GM23338 (cell line): ENCODE measurements around the gene EMILIN2. TPM values are rescaled to one million over a fixed set of nuclear protein-coding genes. Genes with fewer than 3 reads are reported as not detected.

Experiments used
- ATAC-seq: fragments of 200-7000 bp; cut with Tn5 transposase; 3 replicates; pipeline ENCODE4 v1.9.1; 2020
- DNase-seq: peaks from one replicate; pipeline ENCODE4 v3.0.0-alpha.2; 2015; ENCODE audit warnings: low spot score
- H2AFZ ChIP-seq: fragments of 200-600 bp; sonication (generic); 2 replicates; pipeline ENCODE4 v1.8.0; 2016; ENCODE audit warnings: antibody characterized with exemption, mild to moderate bottlenecking, moderate library complexity
- H3F3A ChIP-seq: fragments of 200-600 bp; sonication (generic); replicated peaks from 2 replicates; pipeline ENCODE4 v1.8.0; 2017; ENCODE audit warnings: antibody characterized with exemption, mixed run types, low read depth
- H3K27ac ChIP-seq: fragments of 200-600 bp; sonication (generic); 2 replicates; pipeline ENCODE4 v1.6.1; 2016; ENCODE audit warnings: low read depth
- H3K27me3 ChIP-seq: fragments of 200-600 bp; sonication (generic); 2 replicates; pipeline ENCODE4 v1.8.0; 2016; ENCODE audit warnings: mild to moderate bottlenecking, mixed run types, moderate library complexity; ENCODE audit not compliant: insufficient read depth
- H3K36me3 ChIP-seq: fragments of 200-600 bp; sonication (generic); 2 replicates; pipeline ENCODE4 v1.8.0; 2016; ENCODE audit warnings: mild to moderate bottlenecking; ENCODE audit not compliant: insufficient read depth
- H3K4me1 ChIP-seq: fragments of 200-600 bp; sonication (generic); 2 replicates; pipeline ENCODE4 v1.8.0; 2016; ENCODE audit warnings: mild to moderate bottlenecking, moderate library complexity; ENCODE audit not compliant: insufficient read depth
- H3K4me2 ChIP-seq: fragments of 200-600 bp; sonication (generic); 2 replicates; pipeline ENCODE4 v1.7.1; 2017; ENCODE audit warnings: mixed run types
- H3K4me3 ChIP-seq: fragments of 200-600 bp; sonication (generic); 2 replicates; pipeline ENCODE4 v1.6.1; 2016; ENCODE audit warnings: mixed run types
- H3K79me2 ChIP-seq: fragments of 200-600 bp; sonication (generic); replicated peaks from 2 replicates; pipeline ENCODE4 v1.8.0; 2017; ENCODE audit warnings: mild to moderate bottlenecking; ENCODE audit not compliant: insufficient read depth
- H3K9me2 ChIP-seq: fragments of 200-600 bp; sonication (generic); 2 replicates; pipeline ENCODE4 v1.8.0; 2017; ENCODE audit not compliant: insufficient read depth
- H4K20me1 ChIP-seq: fragments of 200-600 bp; sonication (generic); replicated peaks from 2 replicates; pipeline ENCODE4 v1.8.0; 2017; ENCODE audit warnings: mild to moderate bottlenecking; ENCODE audit not compliant: insufficient read depth
- H3K27ac Mint-ChIP-seq: 2 replicates; pipeline ENCODE4 v1.8.0; 2020; ENCODE audit warnings: inconsistent platforms, mild to moderate bottlenecking, moderate library complexity, mixed read lengths
- H3K27me3 Mint-ChIP-seq: 3 replicates; pipeline ENCODE4 v1.8.0; 2022; ENCODE audit warnings: low read depth, mild to moderate bottlenecking, moderate library complexity, mixed read lengths, inconsistent platforms; ENCODE audit not compliant: insufficient read depth, poor library complexity
- H3K36me3 Mint-ChIP-seq: 3 replicates; pipeline ENCODE4 v1.8.0; 2021; ENCODE audit warnings: low read depth, mild to moderate bottlenecking, inconsistent platforms, moderate library complexity, mixed read lengths
- H3K4me1 Mint-ChIP-seq: 3 replicates; pipeline ENCODE4 v1.8.0; 2020; ENCODE audit warnings: mild to moderate bottlenecking, inconsistent platforms, mixed read lengths
- H3K4me3 Mint-ChIP-seq: 3 replicates; pipeline ENCODE4 v1.8.0; 2021; ENCODE audit warnings: moderate library complexity, mild to moderate bottlenecking, inconsistent platforms, mixed read lengths
- H3K9me3 Mint-ChIP-seq: 3 replicates; pipeline ENCODE4 v1.8.0; 2020; ENCODE audit warnings: moderate library complexity, mild to moderate bottlenecking, inconsistent platforms, mixed read lengths
- CREB1 ChIP-seq: fragments of 250-450 bp; sonication (Bioruptor Pico); IDR thresholded peaks from 2 replicates; pipeline ENCODE4 v1.5.0; 2020; ENCODE audit warnings: low read depth, mild to moderate bottlenecking, moderate library complexity
- ETS1 ChIP-seq: IDR thresholded peaks from 2 replicates; pipeline ENCODE4 v1.6.1; 2016; ENCODE audit warnings: antibody characterized with exemption
- EZH2 ChIP-seq: fragments of 200-600 bp; sonication (generic); IDR thresholded peaks from one replicate; pipeline ENCODE4 v1.8.0; 2017; ENCODE audit warnings: antibody characterized with exemption, mild to moderate bottlenecking, low read depth; ENCODE audit not compliant: unreplicated experiment
- JUNB ChIP-seq: IDR thresholded peaks from one replicate; pipeline ENCODE4 v1.6.1; 2016; ENCODE audit warnings: antibody characterized with exemption; ENCODE audit not compliant: unreplicated experiment
- STAT1 ChIP-seq: IDR thresholded peaks from one replicate; pipeline ENCODE4 v1.6.1; 2016; ENCODE audit warnings: antibody characterized with exemption; ENCODE audit not compliant: unreplicated experiment
- ZNF114 ChIP-seq: fragments of 250-450 bp; sonication (Bioruptor Pico); IDR thresholded peaks from 2 replicates; pipeline ENCODE4 v1.5.0; 2020; ENCODE audit warnings: mild to moderate bottlenecking, moderate library complexity
- polyA plus RNA-seq: library from polyadenylated mRNA; unstranded; fragments of >200 nt; fragmentation: Nextera tagmentation; extraction: Ambion mirVana; gene quantifications from 2 replicates; pipeline ENCODE4 v1.2.1, GENCODE V29; 2016
- total RNA-seq: library from RNA; depleted of rRNA; stranded (reverse); fragments of >200 nt; shearing (Covaris generic); gene quantifications from 2 replicates; pipeline ENCODE4 v1.2.3, GENCODE V29; 2014
- TF ChIP-seq, protein P1 (sequence below): fragments of 250-450 bp; sonication (Bioruptor Pico); IDR thresholded peaks from 2 replicates; pipeline ENCODE4 v1.5.0; 2020; ENCODE audit warnings: mild to moderate bottlenecking, moderate library complexity

Gene EMILIN2
- total and polyA plus RNA-seq, 2 experiments from 2014 or later: 3.0 to 11.6 TPM

- ATAC-seq (no peak), DNase-seq (no peak)
- Mint-ChIP-seq H3K9me3 (peaks cover 2% of the 10 kb centered on the region; the same call in 1 of the 3 replicates), H3K4me1 (no peaks in the 10 kb centered on the region; the same call in 1 of the 3 replicates), H3K36me3 (peaks cover 34% of the 10 kb centered on the region), H3K4me3 (peak overlapping the region; percentile 84), H3K27ac (no peak overlapping the region), H3K27me3 (peaks cover 16% of the 10 kb centered on the region)
- Histone ChIP-seq H3K27ac (no peak overlapping the region), H3K4me1 (peaks cover 7% of the 10 kb centered on the region; the same call in 1 of the 2 replicates), H3K36me3 (no peaks in the 10 kb centered on the region), H3K4me2 (peak overlapping the region; percentile 91), H3K79me2 (no peaks in the 10 kb centered on the region), H2AFZ (peak overlapping the region; percentile 80), H3K9me2 (no peaks in the 10 kb centered on the region), H4K20me1 (no peaks in the 10 kb centered on the region; the same call in 1 of the 2 replicates), H3K4me3 (peak overlapping the region; percentile 79), H3K27me3 (peaks cover 22% of the 10 kb centered on the region), H3F3A (no peaks in the 10 kb centered on the region)
- no peak for TF ChIP-seq JUNB
- TF ChIP-seq CREB1 (CRISPR knock-in tag): no peak
- no peak for TF ChIP-seq ETS1
- no peak for TF ChIP-seq STAT1
- no peak for TF ChIP-seq ZNF114 (CRISPR knock-in tag)
- no peak for TF ChIP-seq EZH2
Measured at GRCh38 chr18:2907550-2908135, 60.8 kb downstream of the EMILIN2 start.

DNA sequence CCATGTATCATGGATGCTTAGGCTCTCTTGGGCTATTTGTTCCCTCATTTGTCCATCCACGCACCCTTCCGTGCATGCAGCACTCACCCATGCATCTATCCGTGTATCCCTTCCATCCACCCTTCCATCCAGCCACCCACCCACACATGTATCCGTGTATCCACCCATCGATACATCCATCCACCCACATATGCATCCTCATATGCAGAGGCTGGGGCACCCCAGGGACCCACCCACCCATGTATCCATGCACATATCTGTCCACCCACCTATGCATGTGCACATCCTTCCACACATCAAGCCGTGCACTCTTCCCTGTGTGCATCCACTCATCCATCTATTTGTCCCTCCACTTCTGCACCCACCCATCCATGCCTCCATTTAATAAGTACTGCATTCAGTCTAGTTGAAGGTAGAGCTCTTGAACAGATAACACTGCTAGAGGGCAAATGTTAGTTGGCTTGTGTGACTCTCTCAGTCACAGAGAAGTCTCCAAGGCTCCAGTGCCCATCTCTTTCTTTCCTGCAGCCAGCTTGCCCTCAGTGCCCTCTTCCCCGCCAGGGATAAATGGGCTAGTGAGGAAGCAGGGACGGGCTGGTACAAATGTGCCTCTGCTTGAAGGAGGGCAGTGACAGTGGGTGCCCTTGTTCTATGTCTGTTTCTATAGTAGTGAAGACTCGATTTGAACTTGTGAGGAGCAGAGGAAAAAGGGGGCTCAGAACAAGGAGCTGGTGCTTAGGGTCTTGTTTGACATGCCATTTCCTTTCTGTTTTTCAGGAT, 61.5 kb downstream of the EMILIN2 start:
- H3K4me1 ChIP-seq: peaks cover 7% of the 10 kb centered on the region; the same call in 1 of the 2 replicates
- H3K36me3 ChIP-seq: no peaks in the 10 kb centered on the region
- H3K27me3 ChIP-seq: peaks cover 22% of the 10 kb centered on the region
- H3K4me3 ChIP-seq: no peak overlapping the region
- Mint-ChIP-seq H3K4me1 (peaks cover 3% of the 10 kb centered on the region; the same call in 2 of the 3 replicates), H3K4me3 (peak overlapping the region; percentile 52), H3K27me3 (peaks cover 16% of the 10 kb centered on the region), H3K36me3 (peaks cover 38% of the 10 kb centered on the region), H3K9me3 (peaks cover 2% of the 10 kb centered on the region; the same call in 1 of the 3 replicates), H3K27ac (no peak overlapping the region)
- no peaks in the 10 kb centered on the region; the same call in 1 of the 2 replicates for H4K20me1 ChIP-seq
- DNase-seq (no peak), ATAC-seq (no peak)
- no peak overlapping the region for H2AFZ ChIP-seq
- H3F3A ChIP-seq: no peaks in the 10 kb centered on the region
- no peaks in the 10 kb centered on the region for H3K79me2 ChIP-seq
- H3K4me2 ChIP-seq: no peak overlapping the region
- no peaks in the 10 kb centered on the region for H3K9me2 ChIP-seq
- no peak overlapping the region for H3K27ac ChIP-seq
- TF ChIP-seq, protein P1, sequence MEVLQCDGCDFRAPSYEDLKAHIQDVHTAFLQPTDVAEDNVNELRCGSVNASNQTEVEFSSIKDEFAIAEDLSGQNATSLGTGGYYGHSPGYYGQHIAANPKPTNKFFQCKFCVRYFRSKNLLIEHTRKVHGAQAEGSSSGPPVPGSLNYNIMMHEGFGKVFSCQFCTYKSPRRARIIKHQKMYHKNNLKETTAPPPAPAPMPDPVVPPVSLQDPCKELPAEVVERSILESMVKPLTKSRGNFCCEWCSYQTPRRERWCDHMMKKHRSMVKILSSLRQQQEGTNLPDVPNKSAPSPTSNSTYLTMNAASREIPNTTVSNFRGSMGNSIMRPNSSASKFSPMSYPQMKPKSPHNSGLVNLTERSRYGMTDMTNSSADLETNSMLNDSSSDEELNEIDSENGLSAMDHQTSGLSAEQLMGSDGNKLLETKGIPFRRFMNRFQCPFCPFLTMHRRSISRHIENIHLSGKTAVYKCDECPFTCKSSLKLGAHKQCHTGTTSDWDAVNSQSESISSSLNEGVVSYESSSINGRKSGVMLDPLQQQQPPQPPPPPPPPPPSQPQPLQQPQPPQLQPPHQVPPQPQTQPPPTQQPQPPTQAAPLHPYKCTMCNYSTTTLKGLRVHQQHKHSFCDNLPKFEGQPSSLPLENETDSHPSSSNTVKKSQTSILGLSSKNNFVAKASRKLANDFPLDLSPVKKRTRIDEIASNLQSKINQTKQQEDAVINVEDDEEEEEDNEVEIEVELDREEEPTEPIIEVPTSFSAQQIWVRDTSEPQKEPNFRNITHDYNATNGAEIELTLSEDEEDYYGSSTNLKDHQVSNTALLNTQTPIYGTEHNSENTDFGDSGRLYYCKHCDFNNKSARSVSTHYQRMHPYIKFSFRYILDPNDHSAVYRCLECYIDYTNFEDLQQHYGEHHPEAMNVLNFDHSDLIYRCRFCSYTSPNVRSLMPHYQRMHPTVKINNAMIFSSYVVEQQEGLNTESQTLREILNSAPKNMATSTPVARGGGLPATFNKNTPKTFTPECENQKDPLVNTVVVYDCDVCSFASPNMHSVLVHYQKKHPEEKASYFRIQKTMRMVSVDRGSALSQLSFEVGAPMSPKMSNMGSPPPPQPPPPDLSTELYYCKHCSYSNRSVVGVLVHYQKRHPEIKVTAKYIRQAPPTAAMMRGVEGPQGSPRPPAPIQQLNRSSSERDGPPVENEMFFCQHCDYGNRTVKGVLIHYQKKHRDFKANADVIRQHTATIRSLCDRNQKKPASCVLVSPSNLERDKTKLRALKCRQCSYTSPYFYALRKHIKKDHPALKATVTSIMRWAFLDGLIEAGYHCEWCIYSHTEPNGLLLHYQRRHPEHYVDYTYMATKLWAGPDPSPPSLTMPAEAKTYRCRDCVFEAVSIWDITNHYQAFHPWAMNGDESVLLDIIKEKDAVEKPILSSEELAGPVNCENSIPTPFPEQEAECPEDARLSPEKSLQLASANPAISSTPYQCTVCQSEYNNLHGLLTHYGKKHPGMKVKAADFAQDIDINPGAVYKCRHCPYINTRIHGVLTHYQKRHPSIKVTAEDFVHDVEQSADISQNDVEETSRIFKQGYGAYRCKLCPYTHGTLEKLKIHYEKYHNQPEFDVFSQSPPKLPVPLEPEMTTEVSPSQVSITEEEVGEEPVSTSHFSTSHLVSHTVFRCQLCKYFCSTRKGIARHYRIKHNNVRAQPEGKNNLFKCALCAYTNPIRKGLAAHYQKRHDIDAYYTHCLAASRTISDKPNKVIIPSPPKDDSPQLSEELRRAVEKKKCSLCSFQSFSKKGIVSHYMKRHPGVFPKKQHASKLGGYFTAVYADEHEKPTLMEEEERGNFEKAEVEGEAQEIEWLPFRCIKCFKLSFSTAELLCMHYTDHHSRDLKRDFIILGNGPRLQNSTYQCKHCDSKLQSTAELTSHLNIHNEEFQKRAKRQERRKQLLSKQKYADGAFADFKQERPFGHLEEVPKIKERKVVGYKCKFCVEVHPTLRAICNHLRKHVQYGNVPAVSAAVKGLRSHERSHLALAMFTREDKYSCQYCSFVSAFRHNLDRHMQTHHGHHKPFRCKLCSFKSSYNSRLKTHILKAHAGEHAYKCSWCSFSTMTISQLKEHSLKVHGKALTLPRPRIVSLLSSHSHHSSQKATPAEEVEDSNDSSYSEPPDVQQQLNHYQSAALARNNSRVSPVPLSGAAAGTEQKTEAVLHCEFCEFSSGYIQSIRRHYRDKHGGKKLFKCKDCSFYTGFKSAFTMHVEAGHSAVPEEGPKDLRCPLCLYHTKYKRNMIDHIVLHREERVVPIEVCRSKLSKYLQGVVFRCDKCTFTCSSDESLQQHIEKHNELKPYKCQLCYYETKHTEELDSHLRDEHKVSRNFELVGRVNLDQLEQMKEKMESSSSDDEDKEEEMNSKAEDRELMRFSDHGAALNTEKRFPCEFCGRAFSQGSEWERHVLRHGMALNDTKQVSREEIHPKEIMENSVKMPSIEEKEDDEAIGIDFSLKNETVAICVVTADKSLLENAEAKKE (CRISPR knock-in tag): no peak
- no peak for TF ChIP-seq ETS1
